GM19395 (cell line): ENCODE measurements around the gene NMNAT3.
"Not testable (repeated sequence)": the region's sequence is repeated elsewhere in the genome, so short reads cannot be mapped to it uniquely, and the experiment has no call there.

Experiments
- ATAC-seq: cut with Tn5 transposase; IDR thresholded peaks from one replicate; pipeline ENCODE4 v1.9.1; 2021; ENCODE audit warnings: mild to moderate bottlenecking, moderate library complexity; ENCODE audit not compliant: unreplicated experiment

Gene NMNAT3

GRCh38 chr3:139586420-139587017 lies 91.3 kb downstream of the NMNAT3 start:
- peak; percentile 94 for ATAC-seq

DNA sequence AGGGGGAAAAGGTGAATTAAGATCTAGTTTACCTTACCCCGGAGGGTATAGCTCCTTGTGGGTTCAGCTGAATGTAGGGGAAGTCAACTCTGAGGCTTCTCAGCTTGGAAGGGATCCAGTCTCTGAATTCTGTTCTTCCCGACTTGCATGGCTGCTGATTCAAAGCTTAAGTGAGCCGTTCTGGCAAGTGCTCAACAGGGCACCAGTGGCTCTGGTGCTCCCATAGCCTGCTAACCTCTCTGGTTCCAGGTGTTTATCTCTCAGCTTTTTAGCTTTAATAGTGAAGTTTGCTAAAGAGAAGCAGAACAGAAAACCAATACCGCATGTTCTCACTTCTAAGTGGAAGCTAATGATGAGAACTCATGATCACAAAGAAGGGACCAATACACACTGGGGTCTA lies 92.0 kb downstream of the NMNAT3 start:
- no peak for ATAC-seq

- ATAC-seq = not testable (repeated sequence)
These were observed 94.1 kb downstream of the NMNAT3 start for GRCh38 chr3:139583651-139584050.

DNA sequence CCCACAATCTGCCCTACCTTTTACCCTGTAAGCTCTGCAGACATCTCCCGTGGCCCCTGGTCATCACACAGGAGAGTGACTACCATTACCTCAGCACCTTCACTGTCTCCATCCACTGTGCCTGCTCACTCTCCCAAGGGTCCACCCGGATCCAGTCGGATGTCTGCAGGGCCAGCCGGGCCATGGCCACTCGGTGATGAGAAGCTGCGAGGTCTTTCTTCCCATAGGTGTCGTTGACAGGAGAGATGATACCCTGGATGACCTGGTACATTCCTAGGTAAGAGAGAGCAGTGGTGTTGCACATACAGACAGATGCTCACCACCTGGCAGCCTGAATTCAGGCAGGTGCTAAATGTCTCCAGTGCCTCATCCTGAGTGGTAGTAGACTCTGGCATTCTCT lies 99.0 kb downstream of the NMNAT3 start:
- no peak for ATAC-seq

- ATAC-seq = no peak
These were observed 99.9 kb downstream of the NMNAT3 start for GRCh38 chr3:139577909-139578308.

- no peak for ATAC-seq
These were observed 100.4 kb downstream of the NMNAT3 start for GRCh38 chr3:139577346-139577745.

DNA sequence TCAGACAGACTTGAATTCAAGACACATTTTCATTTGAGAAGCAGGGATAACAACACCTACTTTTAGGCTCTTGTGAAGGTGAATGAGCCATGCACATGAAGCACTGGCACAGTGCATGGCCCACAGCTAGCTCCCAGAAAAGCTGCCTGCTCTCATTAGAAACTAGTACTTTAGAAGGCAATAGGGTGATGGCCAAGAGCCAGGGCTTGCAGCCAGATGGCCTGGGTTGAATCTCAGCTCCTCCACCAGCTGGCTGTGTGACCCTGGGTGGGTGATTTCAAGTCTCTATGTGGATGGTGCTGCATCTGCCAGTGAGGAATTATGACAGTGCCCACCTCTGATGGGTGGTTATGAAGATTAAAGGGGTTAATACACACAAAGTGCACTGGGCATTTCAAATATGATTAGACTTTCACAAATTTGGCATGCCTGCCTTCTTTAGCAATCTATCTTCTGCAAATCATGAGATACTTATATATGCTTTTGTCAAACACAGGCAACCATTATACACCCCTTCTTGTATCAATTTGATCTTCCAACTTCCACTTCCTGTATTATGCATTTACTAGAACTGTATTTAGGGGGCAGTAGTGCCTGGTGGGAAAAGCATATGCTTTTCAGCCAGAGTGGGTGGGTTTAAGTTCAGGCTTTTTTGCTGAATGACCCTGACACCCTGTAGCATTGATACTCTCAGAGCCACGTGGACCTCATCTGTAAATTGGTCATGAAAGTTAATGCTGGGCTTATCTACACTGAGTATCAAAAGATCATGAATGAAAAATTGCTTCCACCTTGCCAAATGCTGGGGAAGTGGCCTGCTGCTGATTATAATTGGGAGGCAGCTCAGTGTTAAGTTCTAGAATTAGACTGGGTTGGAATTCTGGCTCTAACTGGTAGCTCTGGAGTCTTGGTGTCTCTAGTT lies 103.5 kb downstream of the NMNAT3 start:
- no peak for ATAC-seq

DNA sequence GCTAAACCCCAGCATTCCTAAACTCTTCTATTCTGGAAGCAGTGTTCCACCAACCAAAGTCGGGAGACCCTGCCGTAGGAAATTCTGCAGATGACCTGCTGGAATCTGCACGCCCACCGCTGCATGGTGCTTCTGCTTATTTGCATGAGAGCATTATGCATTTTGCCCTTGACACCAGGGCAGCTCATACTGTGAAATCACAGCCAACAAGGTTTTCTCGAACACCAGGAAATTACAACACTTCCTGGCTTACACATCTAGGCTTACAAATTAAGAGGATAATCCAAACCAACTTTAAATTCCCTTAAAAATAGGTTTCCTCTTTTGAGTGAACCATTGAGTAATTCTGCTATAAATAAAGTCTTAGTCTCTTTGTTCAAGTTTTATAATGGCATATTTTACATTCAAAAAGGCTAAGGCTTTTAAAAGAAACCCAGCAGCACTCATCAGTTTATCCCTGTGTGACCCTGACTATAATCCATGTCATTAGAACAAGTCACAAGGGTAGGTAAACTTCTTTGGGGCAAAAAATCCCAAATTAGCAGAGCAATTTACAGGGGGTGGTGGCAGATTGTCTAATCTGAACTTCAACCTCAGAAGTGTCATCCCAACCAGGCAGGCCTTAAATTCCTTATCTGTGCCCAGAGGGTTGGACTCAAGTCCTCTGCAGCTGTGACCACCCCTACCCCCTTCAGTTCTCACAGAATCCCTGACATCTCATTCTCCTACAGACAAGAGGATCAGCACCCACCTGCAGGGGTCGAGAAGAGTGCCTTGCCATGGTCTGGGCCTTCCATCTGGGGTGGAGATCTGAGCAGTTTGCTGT lies 104.7 kb downstream of the NMNAT3 start:
- ATAC-seq = no peak

- no peak for ATAC-seq
These were observed 106.1 kb downstream of the NMNAT3 start for GRCh38 chr3:139571711-139572110.

- no peak for ATAC-seq
These were observed 113.4 kb downstream of the NMNAT3 start for GRCh38 chr3:139564294-139564861.

GRCh38 chr3:139561959-139562676 lies 115.7 kb downstream of the NMNAT3 start:
- ATAC-seq = no peak

GRCh38 chr3:139561255-139561817 lies 116.4 kb downstream of the NMNAT3 start:
- ATAC-seq = no peak

DNA sequence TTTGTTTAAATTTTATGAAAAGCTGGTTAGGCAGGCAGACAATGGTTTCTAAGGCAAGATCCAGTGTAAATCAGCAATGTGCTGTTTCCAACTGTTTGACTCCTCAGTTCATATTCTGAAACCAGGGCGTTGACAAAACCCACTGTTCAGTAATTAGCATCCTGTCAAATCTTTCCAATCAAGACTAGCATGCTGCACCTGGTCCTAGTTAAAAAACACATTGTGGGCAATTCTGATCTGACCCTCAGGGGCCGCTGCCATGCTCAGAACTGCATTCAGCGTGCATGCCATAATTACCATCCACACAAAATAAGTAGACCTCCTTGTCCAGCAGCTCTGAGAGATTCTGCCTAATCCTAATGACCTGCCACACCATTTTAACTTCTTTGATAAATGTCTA lies 117.4 kb downstream of the NMNAT3 start:
- ATAC-seq = no peak

GRCh38 chr3:139559541-139559940 lies 118.2 kb downstream of the NMNAT3 start:
- ATAC-seq = no peak

GRCh38 chr3:139558351-139559266 lies 119.2 kb downstream of the NMNAT3 start:
- ATAC-seq = no peak

GRCh38 chr3:139557041-139557440 lies 120.7 kb downstream of the NMNAT3 start:
- ATAC-seq = no peak

- no peak for ATAC-seq
These were observed 122.5 kb downstream of the NMNAT3 start for GRCh38 chr3:139555249-139555648.

- ATAC-seq = no peak
These were observed 123.1 kb downstream of the NMNAT3 start for GRCh38 chr3:139554628-139555027.
